GM19455 (cell line): ENCODE results near the gene TAL2.

ENCODE experiments used
- ATAC-seq: cut with Tn5 transposase; IDR thresholded peaks from one replicate; pipeline ENCODE4 v1.9.1; 2021; ENCODE audit not compliant: unreplicated experiment

Gene TAL2

DNA sequence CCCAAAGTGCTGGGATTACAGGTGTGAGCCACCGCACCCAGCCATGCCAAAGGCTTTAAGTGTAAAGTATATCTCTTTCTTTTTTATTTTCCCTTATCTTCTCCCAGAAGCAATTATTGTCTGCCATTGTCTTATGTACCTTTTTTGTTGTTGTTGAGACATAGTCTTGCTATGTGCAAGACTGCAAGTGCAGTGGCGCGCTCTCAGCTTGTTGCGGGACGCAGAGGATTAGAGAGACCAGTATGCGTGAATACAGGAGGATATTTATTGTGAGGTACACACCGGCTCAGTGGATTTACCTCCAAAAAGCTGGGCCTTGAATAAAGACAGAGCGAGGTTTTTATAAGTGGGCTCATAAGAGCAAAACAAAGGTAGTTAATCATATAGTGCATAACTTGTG is 43.9 kb downstream of the TAL2 start:
- ATAC-seq: no peak

- ATAC-seq: no peak
Measured at GRCh38 chr9:105708405-105708804, 46.1 kb downstream of the TAL2 start.

DNA sequence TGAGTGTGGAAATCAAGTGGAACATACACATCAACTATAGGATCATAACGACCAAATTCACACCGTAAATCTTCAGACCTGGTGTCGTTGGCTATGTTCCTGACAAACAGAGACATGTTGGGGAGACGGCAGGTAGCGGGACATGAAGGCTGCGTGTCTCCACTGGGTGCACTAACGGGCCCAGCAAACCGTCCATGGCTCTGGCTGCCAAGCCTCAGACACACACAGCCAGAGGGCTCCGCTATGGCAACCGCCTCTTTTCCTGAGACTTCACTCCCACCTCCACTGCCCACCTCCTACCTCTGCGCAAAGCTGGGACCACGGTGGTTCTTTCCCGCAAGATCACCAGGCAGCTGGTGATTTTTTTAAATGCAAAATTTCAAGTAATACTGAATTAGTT is 48.4 kb downstream of the TAL2 start:
- ATAC-seq: no peak

GRCh38 chr9:105711867-105712266 is 49.6 kb downstream of the TAL2 start:
- no peak for ATAC-seq

DNA sequence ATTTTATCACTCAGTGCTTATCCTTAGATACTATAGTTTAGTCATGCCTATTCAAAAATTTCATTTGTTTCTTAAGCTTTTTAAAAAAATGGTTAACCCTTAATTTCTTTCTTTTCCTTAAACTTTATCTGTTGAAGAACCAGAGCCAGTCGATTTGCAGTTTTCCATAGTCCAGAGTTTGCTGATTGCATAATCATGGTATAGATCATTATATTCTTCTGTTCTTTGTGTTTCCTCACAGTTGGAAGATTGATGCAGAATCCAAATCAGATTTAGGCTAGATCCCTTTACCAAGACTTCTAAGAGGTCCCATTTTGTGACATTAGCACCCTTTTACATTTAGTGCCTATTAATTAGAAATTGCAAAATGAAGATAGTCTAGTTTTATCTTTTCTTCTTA is 50.0 kb downstream of the TAL2 start:
- ATAC-seq: no peak
